Measurements from ENCODE around the gene SIKE1. TPM values are rescaled to one million over a fixed set of nuclear protein-coding genes. Genes with fewer than 3 reads are reported as not detected.
A peak's percentile ranks its signal among the peaks of the same experiment; 100 is the strongest.
"Not testable (repeated sequence)": the region's sequence is repeated elsewhere in the genome, so short reads cannot be mapped to it uniquely, and the experiment has no call there.

The SIKE1 gene
- total RNA-seq = 100 to 1,000 TPM in 2 of 8 experiments, 10 to 100 TPM in 6; 68.3 to 141 (median 92.4) TPM

- WGBS, 10 experiments = 0 to 100% (median 52%) methylated on average over 1 to 36 of the region's 53 CpGs; no CpG with 5 or more reads in 1 of the 10 experiments
- ATAC-seq (replicated peaks in 6 of 8) = peak; percentile 95 to 99 (median 99)
- Histone ChIP-seq H3K4me3 (peak within 1 kb of the TSS; percentile 66 to 83 (median 75)), H3K4me1 (replicated peaks in 1 of 2) (peaks cover 5 to 12% of the 10 kb centered on the region in 2 donors), H3K27ac (peak within 1 kb of the TSS; percentile 84 to 91)
- in situ Hi-C loops (cut with MboI; ENCODE audit: low pct_unique_long_range_greater_than_20kb in 2 of 9, low sequenced_read_pairs in 9 of 9, unreplicated experiment in 9 of 9) = no loop called here
Observed at GRCh38 chr1:114780344-114781226, at the start of gene SIKE1. TSS of gene SIKE1 (minus strand) at chr1:114780685. CDS start at chr1:114780607, 78 bp downstream.

GRCh38 chr1:114830075-114830474 lies 49.6 kb upstream of the SIKE1 start:
- H3K4me3 ChIP-seq; in situ Hi-C loops (cut with MboI; ENCODE audit: low pct_unique_long_range_greater_than_20kb in 2 of 9, low sequenced_read_pairs in 9 of 9, unreplicated experiment in 9 of 9); H3K27ac ChIP-seq; ATAC-seq (replicated peaks in 6 of 8); H3K4me1 ChIP-seq (replicated peaks in 1 of 2): not testable (repeated sequence)
- WGBS, 10 experiments = 60 to 93% (median 83%) methylated on average over 1 of the region's 1 CpG; no CpG with 5 or more reads in 1 of the 10 experiments

DNA sequence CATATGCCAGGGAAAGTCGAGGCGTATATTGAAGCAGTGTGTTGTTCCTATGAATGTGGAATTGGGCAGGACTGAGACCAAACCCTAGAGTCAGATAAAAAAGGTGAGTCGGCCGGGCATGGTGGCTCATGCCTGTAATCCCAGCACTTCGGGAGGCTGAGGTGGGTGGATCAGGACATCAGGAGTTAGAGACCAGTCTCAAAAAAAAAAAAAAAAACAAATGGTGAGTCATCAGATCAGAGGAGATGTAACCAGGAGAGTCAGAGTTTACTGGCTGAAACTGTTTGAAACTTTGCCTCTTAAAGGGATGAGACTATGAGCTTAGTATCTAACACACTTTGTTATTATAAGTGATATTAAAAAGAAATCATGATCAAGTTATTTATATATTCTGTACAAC lies 47.8 kb upstream of the SIKE1 start:
- peak in 2 of 8 experiments; percentile 35 to 36 for ATAC-seq (replicated peaks in 6 of 8)
- no peak overlapping the region for H3K27ac ChIP-seq
- no peak overlapping the region for H3K4me3 ChIP-seq
- H3K4me1 ChIP-seq (replicated peaks in 1 of 2) = no peaks in the 10 kb centered on the region
- in situ Hi-C loops (cut with MboI; ENCODE audit: low pct_unique_long_range_greater_than_20kb in 2 of 9, low sequenced_read_pairs in 9 of 9, unreplicated experiment in 9 of 9) = no loop called here
- WGBS, 10 experiments = 39 to 81% (median 68%) methylated on average over 1 to 5 of the region's 5 CpGs; no CpG with 5 or more reads in 1 of the 10 experiments

- in situ Hi-C loops (cut with MboI; ENCODE audit: low pct_unique_long_range_greater_than_20kb in 2 of 9, low sequenced_read_pairs in 9 of 9, unreplicated experiment in 9 of 9) = no loop called here
- ATAC-seq (replicated peaks in 6 of 8) = no peak
- no peaks in the 10 kb centered on the region for H3K4me1 ChIP-seq (replicated peaks in 1 of 2)
- no peak overlapping the region for H3K27ac ChIP-seq
- H3K4me3 ChIP-seq = no peak overlapping the region
Observed at GRCh38 chr1:114821978-114822377, 41.5 kb upstream of the SIKE1 start.

GRCh38 chr1:114820392-114820791 lies 39.9 kb upstream of the SIKE1 start:
- 47 to 100% (median 82%) methylated on average over 1 to 2 of the region's 2 CpGs; no CpG with 5 or more reads in 1 of the 10 experiments for WGBS, 10 experiments
- H3K27ac ChIP-seq = no peak overlapping the region
- H3K4me3 ChIP-seq = no peak overlapping the region
- in situ Hi-C loops (cut with MboI; ENCODE audit: low pct_unique_long_range_greater_than_20kb in 2 of 9, low sequenced_read_pairs in 9 of 9, unreplicated experiment in 9 of 9) = no loop called here
- no peak for ATAC-seq (replicated peaks in 6 of 8)
- no peaks in the 10 kb centered on the region for H3K4me1 ChIP-seq (replicated peaks in 1 of 2)

DNA sequence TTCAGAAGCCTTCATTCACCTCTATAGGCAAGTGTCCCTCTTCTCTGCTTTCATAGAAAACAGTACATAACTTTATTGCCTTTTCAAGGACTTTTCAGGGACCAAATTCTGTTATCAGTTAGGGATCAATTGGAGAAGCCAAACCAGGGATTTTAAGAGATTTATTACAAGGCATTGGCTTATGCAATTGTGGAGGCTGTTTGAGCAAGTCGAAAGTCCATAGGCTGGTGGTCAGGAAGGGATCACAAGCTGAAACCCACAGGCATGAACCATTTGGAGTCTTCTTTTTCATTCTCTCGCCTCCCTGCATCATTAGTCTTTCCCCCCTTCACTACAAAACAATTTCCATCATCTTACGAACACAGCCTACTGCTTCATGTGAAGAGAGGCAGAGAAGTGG lies 39.4 kb upstream of the SIKE1 start:
- Histone ChIP-seq H3K27ac (no peak overlapping the region), H3K4me1 (replicated peaks in 1 of 2) (no peaks in the 10 kb centered on the region), H3K4me3 (no peak overlapping the region)
- in situ Hi-C loops (cut with MboI; ENCODE audit: low pct_unique_long_range_greater_than_20kb in 2 of 9, low sequenced_read_pairs in 9 of 9, unreplicated experiment in 9 of 9) = no loop called here
- ATAC-seq (replicated peaks in 6 of 8) = no peak
- WGBS, 10 experiments = 0 to 79% (median 50%) methylated on average over 1 to 3 of the region's 3 CpGs

GRCh38 chr1:114804449-114804848 lies 24.0 kb upstream of the SIKE1 start:
- ATAC-seq (replicated peaks in 6 of 8); H3K4me3 ChIP-seq; in situ Hi-C loops (cut with MboI; ENCODE audit: low pct_unique_long_range_greater_than_20kb in 2 of 9, low sequenced_read_pairs in 9 of 9, unreplicated experiment in 9 of 9); H3K4me1 ChIP-seq (replicated peaks in 1 of 2); H3K27ac ChIP-seq: not testable (repeated sequence)
- no CpG with 5 or more reads among the region's 33 CpGs for WGBS, 10 experiments

- Histone ChIP-seq H3K27ac (no peak overlapping the region), H3K4me1 (replicated peaks in 1 of 2) (no peaks in the 10 kb centered on the region), H3K4me3 (no peak overlapping the region)
- in situ Hi-C loops (cut with MboI; ENCODE audit: low pct_unique_long_range_greater_than_20kb in 2 of 9, low sequenced_read_pairs in 9 of 9, unreplicated experiment in 9 of 9) = no loop called here
- ATAC-seq (replicated peaks in 6 of 8) = peak in 4 of 8 experiments; percentile 40 to 73 (median 48)
- WGBS, 10 experiments = 0 to 100% (median 54%) methylated on average over 1 to 3 of the region's 3 CpGs; no CpG with 5 or more reads in 2 of the 10 experiments
Observed at GRCh38 chr1:114803001-114803400, 22.5 kb upstream of the SIKE1 start.

DNA sequence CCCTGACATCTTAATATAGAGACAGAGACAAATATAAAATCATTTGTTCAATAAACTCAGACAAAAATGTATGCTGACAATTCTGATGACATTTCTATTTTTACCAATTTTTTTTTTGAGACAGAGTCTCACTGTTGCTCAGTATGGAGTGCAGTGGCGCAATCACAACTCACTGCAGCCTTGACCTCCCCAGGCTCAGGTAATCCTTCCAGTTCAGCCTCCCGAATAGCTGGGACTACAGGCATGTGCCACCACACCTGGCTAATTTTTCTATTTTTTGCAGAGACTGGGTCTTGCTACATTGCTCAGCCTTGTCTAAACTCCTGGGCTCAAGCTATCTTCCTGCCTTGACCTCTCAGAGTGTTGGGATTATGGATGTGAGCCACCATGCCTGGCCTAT lies 13.6 kb upstream of the SIKE1 start:
- Histone ChIP-seq H3K4me1 (replicated peaks in 1 of 2) (no peaks in the 10 kb centered on the region), H3K4me3 (no peak overlapping the region), H3K27ac (no peak overlapping the region)
- in situ Hi-C loops (cut with MboI; ENCODE audit: low pct_unique_long_range_greater_than_20kb in 2 of 9, low sequenced_read_pairs in 9 of 9, unreplicated experiment in 9 of 9) = no loop called here
- ATAC-seq (replicated peaks in 6 of 8) = no peak
- WGBS, 10 experiments = 44 to 100% (median 74%) methylated on average over 1 to 2 of the region's 2 CpGs; no CpG with 5 or more reads in 2 of the 10 experiments

GRCh38 chr1:114790581-114790980 lies 10.1 kb upstream of the SIKE1 start:
- H3K27ac ChIP-seq; H3K4me3 ChIP-seq; H3K4me1 ChIP-seq (replicated peaks in 1 of 2); in situ Hi-C loops (cut with MboI; ENCODE audit: low pct_unique_long_range_greater_than_20kb in 2 of 9, low sequenced_read_pairs in 9 of 9, unreplicated experiment in 9 of 9); ATAC-seq (replicated peaks in 6 of 8): not testable (repeated sequence)
- WGBS, 10 experiments = no CpG with 5 or more reads among the region's 25 CpGs

GRCh38 chr1:114786440-114786839 lies 6.0 kb upstream of the SIKE1 start:
- H3K4me1 ChIP-seq (replicated peaks in 1 of 2); ATAC-seq (replicated peaks in 6 of 8); H3K4me3 ChIP-seq; H3K27ac ChIP-seq; in situ Hi-C loops (cut with MboI; ENCODE audit: low pct_unique_long_range_greater_than_20kb in 2 of 9, low sequenced_read_pairs in 9 of 9, unreplicated experiment in 9 of 9): not testable (repeated sequence)
- WGBS, 10 experiments = 0 to 100% (median 46%) methylated on average over 1 of the region's 1 CpG; no CpG with 5 or more reads in 2 of the 10 experiments

DNA sequence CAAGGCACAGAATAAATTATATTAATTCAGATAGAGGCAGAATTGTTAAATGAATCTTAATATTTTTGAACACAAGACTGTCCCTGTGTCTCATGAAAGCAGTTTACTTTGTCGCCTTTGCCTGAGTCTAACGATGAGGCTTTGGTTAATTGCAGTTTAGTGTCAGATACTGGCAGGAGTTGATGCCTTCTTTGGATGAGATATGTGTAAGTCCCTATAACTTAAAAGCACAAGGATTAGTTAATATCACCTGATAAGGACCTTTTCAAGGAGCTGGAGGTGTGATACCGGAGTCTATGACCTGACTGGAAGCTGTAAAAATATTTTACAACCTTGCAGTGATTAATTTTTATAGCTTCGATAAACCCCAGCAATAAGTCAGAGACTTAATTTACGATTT lies 2.0 kb upstream of the SIKE1 start:
- Histone ChIP-seq H3K27ac (no peak overlapping the region), H3K4me3 (no peak overlapping the region), H3K4me1 (replicated peaks in 1 of 2) (peaks cover 5 to 12% of the 10 kb centered on the region in 2 donors)
- 8 to 85% (median 61%) methylated on average over 2 to 5 of the region's 5 CpGs for WGBS, 10 experiments
- no peak for ATAC-seq (replicated peaks in 6 of 8)
- in situ Hi-C loops (cut with MboI; ENCODE audit: low pct_unique_long_range_greater_than_20kb in 2 of 9, low sequenced_read_pairs in 9 of 9, unreplicated experiment in 9 of 9) = no loop called here

DNA sequence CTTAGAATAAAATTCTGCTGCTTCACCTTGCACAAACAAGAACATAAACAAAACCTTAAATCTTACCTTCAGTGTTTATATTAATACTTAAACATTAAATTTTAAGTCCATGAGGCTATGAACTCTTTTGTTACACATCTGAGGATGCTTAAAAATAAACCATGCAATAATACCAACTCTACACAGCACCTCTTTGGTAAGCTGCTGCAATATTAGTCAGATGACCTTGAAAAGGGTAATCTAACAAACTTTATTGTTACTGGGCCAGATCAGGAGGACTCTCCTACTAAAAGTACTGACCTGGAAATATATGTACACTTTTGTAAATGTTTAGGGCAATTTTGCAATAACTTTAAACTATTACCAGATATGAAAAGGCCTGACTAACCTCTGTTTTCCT lies 763 bp downstream of the SIKE1 start:
- peak overlapping the region; percentile 66 to 83 (median 75) for H3K4me3 ChIP-seq
- peaks cover 5 to 12% of the 10 kb centered on the region in 2 donors for H3K4me1 ChIP-seq (replicated peaks in 1 of 2)
- in situ Hi-C loops (cut with MboI; ENCODE audit: low pct_unique_long_range_greater_than_20kb in 2 of 9, low sequenced_read_pairs in 9 of 9, unreplicated experiment in 9 of 9) = no loop called here
- peak overlapping the region; percentile 84 to 91 for H3K27ac ChIP-seq
- ATAC-seq (replicated peaks in 6 of 8) = no peak

- in situ Hi-C loops (cut with MboI; ENCODE audit: low pct_unique_long_range_greater_than_20kb in 2 of 9, low sequenced_read_pairs in 9 of 9, unreplicated experiment in 9 of 9); H3K4me3 ChIP-seq: not testable (repeated sequence)
- 100% methylated on average over 1 of the region's 4 CpGs; no CpG with 5 or more reads in 8 of the 10 experiments for WGBS, 10 experiments
Observed at GRCh38 chr1:114776726-114777125, 3.8 kb downstream of the SIKE1 start.

More at GRCh38 chr1:114776726-114777125, 3.8 kb downstream of the SIKE1 start:
- not testable (repeated sequence) for H3K27ac ChIP-seq; ATAC-seq (replicated peaks in 6 of 8)
- peaks cover 5 to 12% of the 10 kb centered on the region in 2 donors for H3K4me1 ChIP-seq (replicated peaks in 1 of 2)

All from motor neuron (in vitro differentiated cells).